HEK293 (cell line): Measurements from ENCODE around the gene SHCBP1L.

Experiments used
- CTCF ChIA-PET: fragments of 350-600 bp; formaldehyde crosslinking; extraction: SDS; loops from one replicate; lab custom pipeline; 2021; ENCODE audit warnings: antibody characterized with exemption; lab: Yijun Ruan, JAX
- POLR2A ChIA-PET: fragments of 300-600 bp; formaldehyde crosslinking; extraction: SDS; loops from one replicate; lab custom pipeline; 2020; ENCODE audit warnings: antibody characterized with exemption, inconsistent platforms; lab: Yijun Ruan, JAX
- H3K27ac ChIP-seq: fragments of 200-500 bp; sonication (Bioruptor generic); 2 replicates; pipeline ENCODE4 v1.5.1; 2014; ENCODE audit warnings: low read depth, low read length, control low read depth, inconsistent platforms; ENCODE audit errors: extremely low read depth
- H3K36me3 ChIP-seq, 2 experiments: fragments of 200-500 bp in 1 of 2; sonication (Bioruptor generic) in 1 of 2; 1 replicate in 1 of 2; 2 replicates in 1 of 2; pipeline ENCODE4 v1.5.1; 2014 to 2017; ENCODE audit warnings: inconsistent platforms in 2 of 2, low read length in 2 of 2; ENCODE audit not compliant: control insufficient read depth in 2 of 2, insufficient read depth in 1 of 2
- H3K4me1 ChIP-seq: fragments of 200-500 bp; sonication (Bioruptor generic); 2 replicates; pipeline ENCODE4 v1.5.1; 2014; ENCODE audit warnings: mild to moderate bottlenecking, low read length, inconsistent platforms; ENCODE audit not compliant: control insufficient read depth, insufficient read depth
- H3K4me3 ChIP-seq: 2 replicates; pipeline ENCODE4 v1.5.1; 2011; ENCODE audit warnings: low read depth, mild to moderate bottlenecking, control low read depth, low read length, moderate library complexity
- H3K9me3 ChIP-seq: fragments of 200-500 bp; sonication (Bioruptor generic); 2 replicates; pipeline ENCODE4 v1.5.1; 2014; ENCODE audit warnings: low read depth, low read length, inconsistent platforms; ENCODE audit not compliant: control insufficient read depth, insufficient read depth
- KLF10 ChIP-seq: fragments of 450-650 bp; IDR thresholded peaks from 2 replicates; pipeline ENCODE4 v1.5.1; 2018; ENCODE audit warnings: missing biosample characterization, mild to moderate bottlenecking, missing genetic modification characterization
- SCRT2 ChIP-seq: fragments of 450-650 bp; formaldehyde crosslinking; IDR thresholded peaks from 2 replicates; pipeline ENCODE4 v1.5.1; 2016; ENCODE audit warnings: missing biosample characterization, missing genetic modification characterization
- ZBTB20 ChIP-seq: fragments of 450-650 bp; formaldehyde crosslinking; IDR thresholded peaks from 2 replicates; pipeline ENCODE4 v1.5.1; 2016; ENCODE audit warnings: missing biosample characterization, missing genetic modification characterization
- ZNF10 ChIP-seq: fragments of 450-650 bp; formaldehyde crosslinking; IDR thresholded peaks from 2 replicates; pipeline ENCODE4 v1.5.1; 2017; ENCODE audit warnings: missing biosample characterization, missing genetic modification characterization
- ZNF266 ChIP-seq: fragments of 450-650 bp; formaldehyde crosslinking; IDR thresholded peaks from 2 replicates; pipeline ENCODE4 v1.5.1; 2016; ENCODE audit warnings: missing biosample characterization, missing genetic modification characterization, low read depth
- ZNF394 ChIP-seq: fragments of 450-650 bp; formaldehyde crosslinking; IDR thresholded peaks from 2 replicates; pipeline ENCODE4 v1.5.1; 2016; ENCODE audit warnings: missing biosample characterization, missing genetic modification characterization, mild to moderate bottlenecking, moderate library complexity, borderline replicate concordance
- ZNF555 ChIP-seq: fragments of 450-650 bp; formaldehyde crosslinking; conservative IDR thresholded peaks from 2 replicates; pipeline ENCODE4 v1.5.1; 2017; ENCODE audit warnings: missing biosample characterization, mild to moderate bottlenecking, missing genetic modification characterization, inconsistent platforms
- ZNF571 ChIP-seq: fragments of 450-650 bp; formaldehyde crosslinking; IDR thresholded peaks from 2 replicates; pipeline ENCODE4 v1.5.0; 2017; ENCODE audit warnings: missing biosample characterization, missing genetic modification characterization
- ZNF596 ChIP-seq: fragments of 450-650 bp; IDR thresholded peaks from 2 replicates; pipeline ENCODE4 v1.5.0; 2018; ENCODE audit warnings: missing biosample characterization, mild to moderate bottlenecking, missing genetic modification characterization, moderate library complexity
- ZNF610 ChIP-seq: fragments of 450-650 bp; formaldehyde crosslinking; IDR thresholded peaks from 2 replicates; pipeline ENCODE4 v1.5.1; 2016; ENCODE audit warnings: missing biosample characterization, missing genetic modification characterization, borderline replicate concordance
- ZNF707 ChIP-seq: fragments of 450-650 bp; formaldehyde crosslinking; IDR thresholded peaks from 2 replicates; pipeline ENCODE4 v1.5.1; 2016; ENCODE audit warnings: missing biosample characterization, missing genetic modification characterization
- ZNF776 ChIP-seq: fragments of 450-650 bp; formaldehyde crosslinking; IDR thresholded peaks from 2 replicates; pipeline ENCODE4 v1.5.0; 2017; ENCODE audit warnings: missing biosample characterization, missing genetic modification characterization, borderline replicate concordance
- TF ChIP-seq, protein P1 (sequence below): fragments of 450-650 bp; formaldehyde crosslinking; IDR thresholded peaks from 2 replicates; pipeline ENCODE4 v1.5.1; 2017; ENCODE audit warnings: missing biosample characterization, mild to moderate bottlenecking, missing genetic modification characterization, moderate library complexity
- TF ChIP-seq, protein P2 (sequence below): fragments of 450-650 bp; formaldehyde crosslinking; conservative IDR thresholded peaks from 2 replicates; pipeline ENCODE4 v1.5.1; 2016; ENCODE audit warnings: low read depth, missing biosample characterization, missing genetic modification characterization
- TF ChIP-seq, protein P3 (sequence below): fragments of 450-650 bp; formaldehyde crosslinking; IDR thresholded peaks from 2 replicates; pipeline ENCODE4 v1.5.1; 2016; ENCODE audit warnings: missing biosample characterization, missing genetic modification characterization
- TF ChIP-seq, protein P4 (sequence below): fragments of 450-650 bp; formaldehyde crosslinking; IDR thresholded peaks from 2 replicates; pipeline ENCODE4 v1.5.1; 2016; ENCODE audit warnings: missing biosample characterization, missing genetic modification characterization, borderline replicate concordance
- TF ChIP-seq, protein P5 (sequence below): fragments of 450-650 bp; formaldehyde crosslinking; IDR thresholded peaks from 2 replicates; pipeline ENCODE4 v1.5.1; 2016; ENCODE audit warnings: missing biosample characterization, missing genetic modification characterization
- TF ChIP-seq, protein P6 (sequence below): fragments of 450-650 bp; formaldehyde crosslinking; IDR thresholded peaks from 2 replicates; pipeline ENCODE4; 2016; ENCODE audit warnings: missing biosample characterization, missing genetic modification characterization

The SHCBP1L gene

DNA sequence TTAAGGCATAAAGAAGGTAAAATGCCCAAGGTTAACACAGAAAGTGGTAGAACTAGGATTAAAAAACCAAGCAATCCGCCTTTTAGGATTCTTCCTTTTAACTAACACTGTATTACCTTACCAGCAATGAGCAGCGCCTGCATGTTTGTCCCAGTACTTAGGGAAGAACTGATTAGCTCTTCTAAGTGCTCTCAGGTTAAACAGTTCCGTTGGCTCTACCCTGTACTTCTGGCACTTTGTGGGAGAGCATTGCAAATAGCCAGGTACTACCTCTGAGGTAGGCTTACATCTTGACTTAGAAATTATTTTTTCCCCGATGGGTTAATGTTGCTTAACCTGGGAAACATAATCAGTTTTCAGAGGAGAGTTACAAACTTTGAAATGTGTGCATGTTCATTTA, 92.3 kb downstream of the SHCBP1L start:
- POLR2A ChIA-PET, result interaction anchor here (1.0 to 1.1 kb wide), 2 partner anchors 18 to 265 kb away, joined by 3 to 6 read pairs; no protein-coding TSS in a partner anchor
- TF ChIP-seq KLF10 (tag by site-specific recombination), result no peak
- TF ChIP-seq, protein P1, sequence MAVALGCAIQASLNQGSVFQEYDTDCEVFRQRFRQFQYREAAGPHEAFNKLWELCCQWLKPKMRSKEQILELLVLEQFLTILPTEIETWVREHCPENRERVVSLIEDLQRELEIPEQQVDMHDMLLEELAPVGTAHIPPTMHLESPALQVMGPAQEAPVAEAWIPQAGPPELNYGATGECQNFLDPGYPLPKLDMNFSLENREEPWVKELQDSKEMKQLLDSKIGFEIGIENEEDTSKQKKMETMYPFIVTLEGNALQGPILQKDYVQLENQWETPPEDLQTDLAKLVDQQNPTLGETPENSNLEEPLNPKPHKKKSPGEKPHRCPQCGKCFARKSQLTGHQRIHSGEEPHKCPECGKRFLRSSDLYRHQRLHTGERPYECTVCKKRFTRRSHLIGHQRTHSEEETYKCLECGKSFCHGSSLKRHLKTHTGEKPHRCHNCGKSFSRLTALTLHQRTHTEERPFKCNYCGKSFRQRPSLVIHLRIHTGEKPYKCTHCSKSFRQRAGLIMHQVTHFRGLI (tag by site-specific recombination), result no peak
- TF ChIP-seq, protein P2, sequence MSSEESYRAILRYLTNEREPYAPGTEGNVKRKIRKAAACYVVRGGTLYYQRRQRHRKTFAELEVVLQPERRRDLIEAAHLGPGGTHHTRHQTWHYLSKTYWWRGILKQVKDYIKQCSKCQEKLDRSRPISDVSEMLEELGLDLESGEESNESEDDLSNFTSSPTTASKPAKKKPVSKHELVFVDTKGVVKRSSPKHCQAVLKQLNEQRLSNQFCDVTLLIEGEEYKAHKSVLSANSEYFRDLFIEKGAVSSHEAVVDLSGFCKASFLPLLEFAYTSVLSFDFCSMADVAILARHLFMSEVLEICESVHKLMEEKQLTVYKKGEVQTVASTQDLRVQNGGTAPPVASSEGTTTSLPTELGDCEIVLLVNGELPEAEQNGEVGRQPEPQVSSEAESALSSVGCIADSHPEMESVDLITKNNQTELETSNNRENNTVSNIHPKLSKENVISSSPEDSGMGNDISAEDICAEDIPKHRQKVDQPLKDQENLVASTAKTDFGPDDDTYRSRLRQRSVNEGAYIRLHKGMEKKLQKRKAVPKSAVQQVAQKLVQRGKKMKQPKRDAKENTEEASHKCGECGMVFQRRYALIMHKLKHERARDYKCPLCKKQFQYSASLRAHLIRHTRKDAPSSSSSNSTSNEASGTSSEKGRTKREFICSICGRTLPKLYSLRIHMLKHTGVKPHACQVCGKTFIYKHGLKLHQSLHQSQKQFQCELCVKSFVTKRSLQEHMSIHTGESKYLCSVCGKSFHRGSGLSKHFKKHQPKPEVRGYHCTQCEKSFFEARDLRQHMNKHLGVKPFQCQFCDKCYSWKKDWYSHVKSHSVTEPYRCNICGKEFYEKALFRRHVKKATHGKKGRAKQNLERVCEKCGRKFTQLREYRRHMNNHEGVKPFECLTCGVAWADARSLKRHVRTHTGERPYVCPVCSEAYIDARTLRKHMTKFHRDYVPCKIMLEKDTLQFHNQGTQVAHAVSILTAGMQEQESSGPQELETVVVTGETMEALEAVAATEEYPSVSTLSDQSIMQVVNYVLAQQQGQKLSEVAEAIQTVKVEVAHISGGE (tag by site-specific recombination), result no peak
- no peak for TF ChIP-seq ZNF610
- TF ChIP-seq ZNF394 (tag by site-specific recombination), result no peak
- TF ChIP-seq, protein P3, sequence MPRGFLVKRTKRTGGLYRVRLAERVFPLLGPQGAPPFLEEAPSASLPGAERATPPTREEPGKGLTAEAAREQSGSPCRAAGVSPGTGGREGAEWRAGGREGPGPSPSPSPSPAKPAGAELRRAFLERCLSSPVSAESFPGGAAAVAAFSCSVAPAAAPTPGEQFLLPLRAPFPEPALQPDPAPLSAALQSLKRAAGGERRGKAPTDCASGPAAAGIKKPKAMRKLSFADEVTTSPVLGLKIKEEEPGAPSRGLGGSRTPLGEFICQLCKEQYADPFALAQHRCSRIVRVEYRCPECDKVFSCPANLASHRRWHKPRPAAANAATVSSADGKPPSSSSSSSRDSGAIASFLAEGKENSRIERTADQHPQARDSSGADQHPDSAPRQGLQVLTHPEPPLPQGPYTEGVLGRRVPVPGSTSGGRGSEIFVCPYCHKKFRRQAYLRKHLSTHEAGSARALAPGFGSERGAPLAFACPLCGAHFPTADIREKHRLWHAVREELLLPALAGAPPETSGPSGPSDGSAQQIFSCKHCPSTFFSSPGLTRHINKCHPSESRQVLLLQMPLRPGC, result no peak
- TF ChIP-seq SCRT2 (tag by site-specific recombination), result no peak
- no peak for TF ChIP-seq ZNF707 (tag by site-specific recombination)
- TF ChIP-seq, protein P4, sequence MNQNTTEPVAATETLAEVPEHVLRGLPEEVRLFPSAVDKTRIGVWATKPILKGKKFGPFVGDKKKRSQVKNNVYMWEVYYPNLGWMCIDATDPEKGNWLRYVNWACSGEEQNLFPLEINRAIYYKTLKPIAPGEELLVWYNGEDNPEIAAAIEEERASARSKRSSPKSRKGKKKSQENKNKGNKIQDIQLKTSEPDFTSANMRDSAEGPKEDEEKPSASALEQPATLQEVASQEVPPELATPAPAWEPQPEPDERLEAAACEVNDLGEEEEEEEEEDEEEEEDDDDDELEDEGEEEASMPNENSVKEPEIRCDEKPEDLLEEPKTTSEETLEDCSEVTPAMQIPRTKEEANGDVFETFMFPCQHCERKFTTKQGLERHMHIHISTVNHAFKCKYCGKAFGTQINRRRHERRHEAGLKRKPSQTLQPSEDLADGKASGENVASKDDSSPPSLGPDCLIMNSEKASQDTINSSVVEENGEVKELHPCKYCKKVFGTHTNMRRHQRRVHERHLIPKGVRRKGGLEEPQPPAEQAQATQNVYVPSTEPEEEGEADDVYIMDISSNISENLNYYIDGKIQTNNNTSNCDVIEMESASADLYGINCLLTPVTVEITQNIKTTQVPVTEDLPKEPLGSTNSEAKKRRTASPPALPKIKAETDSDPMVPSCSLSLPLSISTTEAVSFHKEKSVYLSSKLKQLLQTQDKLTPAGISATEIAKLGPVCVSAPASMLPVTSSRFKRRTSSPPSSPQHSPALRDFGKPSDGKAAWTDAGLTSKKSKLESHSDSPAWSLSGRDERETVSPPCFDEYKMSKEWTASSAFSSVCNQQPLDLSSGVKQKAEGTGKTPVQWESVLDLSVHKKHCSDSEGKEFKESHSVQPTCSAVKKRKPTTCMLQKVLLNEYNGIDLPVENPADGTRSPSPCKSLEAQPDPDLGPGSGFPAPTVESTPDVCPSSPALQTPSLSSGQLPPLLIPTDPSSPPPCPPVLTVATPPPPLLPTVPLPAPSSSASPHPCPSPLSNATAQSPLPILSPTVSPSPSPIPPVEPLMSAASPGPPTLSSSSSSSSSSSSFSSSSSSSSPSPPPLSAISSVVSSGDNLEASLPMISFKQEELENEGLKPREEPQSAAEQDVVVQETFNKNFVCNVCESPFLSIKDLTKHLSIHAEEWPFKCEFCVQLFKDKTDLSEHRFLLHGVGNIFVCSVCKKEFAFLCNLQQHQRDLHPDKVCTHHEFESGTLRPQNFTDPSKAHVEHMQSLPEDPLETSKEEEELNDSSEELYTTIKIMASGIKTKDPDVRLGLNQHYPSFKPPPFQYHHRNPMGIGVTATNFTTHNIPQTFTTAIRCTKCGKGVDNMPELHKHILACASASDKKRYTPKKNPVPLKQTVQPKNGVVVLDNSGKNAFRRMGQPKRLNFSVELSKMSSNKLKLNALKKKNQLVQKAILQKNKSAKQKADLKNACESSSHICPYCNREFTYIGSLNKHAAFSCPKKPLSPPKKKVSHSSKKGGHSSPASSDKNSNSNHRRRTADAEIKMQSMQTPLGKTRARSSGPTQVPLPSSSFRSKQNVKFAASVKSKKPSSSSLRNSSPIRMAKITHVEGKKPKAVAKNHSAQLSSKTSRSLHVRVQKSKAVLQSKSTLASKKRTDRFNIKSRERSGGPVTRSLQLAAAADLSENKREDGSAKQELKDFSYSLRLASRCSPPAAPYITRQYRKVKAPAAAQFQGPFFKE (tag by site-specific recombination), result no peak
- no peak for TF ChIP-seq ZNF266 (tag by site-specific recombination)
- TF ChIP-seq ZBTB20, result no peak
- TF ChIP-seq ZNF776 (tag by site-specific recombination), result no peak
- TF ChIP-seq ZNF571 (tag by site-specific recombination), result no peak
- no peak for TF ChIP-seq ZNF596 (tag by site-specific recombination)
- no peak for TF ChIP-seq ZNF555 (tag by site-specific recombination)
- TF ChIP-seq ZNF10 (tag by site-specific recombination), result no peak
- TF ChIP-seq, protein P5, sequence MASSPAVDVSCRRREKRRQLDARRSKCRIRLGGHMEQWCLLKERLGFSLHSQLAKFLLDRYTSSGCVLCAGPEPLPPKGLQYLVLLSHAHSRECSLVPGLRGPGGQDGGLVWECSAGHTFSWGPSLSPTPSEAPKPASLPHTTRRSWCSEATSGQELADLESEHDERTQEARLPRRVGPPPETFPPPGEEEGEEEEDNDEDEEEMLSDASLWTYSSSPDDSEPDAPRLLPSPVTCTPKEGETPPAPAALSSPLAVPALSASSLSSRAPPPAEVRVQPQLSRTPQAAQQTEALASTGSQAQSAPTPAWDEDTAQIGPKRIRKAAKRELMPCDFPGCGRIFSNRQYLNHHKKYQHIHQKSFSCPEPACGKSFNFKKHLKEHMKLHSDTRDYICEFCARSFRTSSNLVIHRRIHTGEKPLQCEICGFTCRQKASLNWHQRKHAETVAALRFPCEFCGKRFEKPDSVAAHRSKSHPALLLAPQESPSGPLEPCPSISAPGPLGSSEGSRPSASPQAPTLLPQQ (tag by site-specific recombination), result no peak
- TF ChIP-seq, protein P6, sequence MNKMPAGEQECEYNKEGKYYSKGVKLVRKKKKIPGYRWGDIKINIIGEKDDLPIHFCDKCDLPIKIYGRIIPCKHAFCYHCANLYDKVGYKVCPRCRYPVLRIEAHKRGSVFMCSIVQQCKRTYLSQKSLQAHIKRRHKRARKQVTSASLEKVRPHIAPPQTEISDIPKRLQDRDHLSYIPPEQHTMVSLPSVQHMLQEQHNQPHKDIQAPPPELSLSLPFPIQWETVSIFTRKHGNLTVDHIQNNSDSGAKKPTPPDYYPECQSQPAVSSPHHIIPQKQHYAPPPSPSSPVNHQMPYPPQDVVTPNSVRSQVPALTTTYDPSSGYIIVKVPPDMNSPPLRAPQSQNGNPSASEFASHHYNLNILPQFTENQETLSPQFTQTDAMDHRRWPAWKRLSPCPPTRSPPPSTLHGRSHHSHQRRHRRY, result no peak
- H3K36me3 ChIP-seq, result peaks cover 83 to 99% of the 10 kb centered on the region in 2 experiments
- no peak overlapping the region for H3K4me3 ChIP-seq
- no peaks in the 10 kb centered on the region for H3K4me1 ChIP-seq
- CTCF ChIA-PET, result interaction anchor here (1.4 kb wide), 1 partner anchor 13 kb away, joined by 4 read pairs; no protein-coding TSS in a partner anchor
- H3K27ac ChIP-seq, result no peak overlapping the region
- no peaks in the 10 kb centered on the region for H3K9me3 ChIP-seq
